Lung microvascular endothelial cell (primary cell): ENCODE measurements around the gene STK36. TPM values are rescaled to one million over a fixed set of nuclear protein-coding genes. Genes with fewer than 3 reads are reported as not detected.

ENCODE experiments used
- DNase-seq, 2 donors: peaks; one replicate each; pipeline versions ENCODE4 v3.0.0 to v3.0.0-alpha.2; 2010; ENCODE audit warnings: low read depth in 2 of 2
- total RNA-seq: library from RNA; depleted of rRNA; stranded (reverse); fragments of >200 nt; gene quantifications from 2 replicates; pipeline ENCODE4 v1.2.1, GENCODE V29; 2014

The STK36 gene
- total RNA-seq, 1 donor from 2014 or later: 6.9 TPM

- DNase-seq: no peak
Measured at GRCh38 chr2:218718058-218718457, 46.2 kb downstream of the STK36 start.

DNA sequence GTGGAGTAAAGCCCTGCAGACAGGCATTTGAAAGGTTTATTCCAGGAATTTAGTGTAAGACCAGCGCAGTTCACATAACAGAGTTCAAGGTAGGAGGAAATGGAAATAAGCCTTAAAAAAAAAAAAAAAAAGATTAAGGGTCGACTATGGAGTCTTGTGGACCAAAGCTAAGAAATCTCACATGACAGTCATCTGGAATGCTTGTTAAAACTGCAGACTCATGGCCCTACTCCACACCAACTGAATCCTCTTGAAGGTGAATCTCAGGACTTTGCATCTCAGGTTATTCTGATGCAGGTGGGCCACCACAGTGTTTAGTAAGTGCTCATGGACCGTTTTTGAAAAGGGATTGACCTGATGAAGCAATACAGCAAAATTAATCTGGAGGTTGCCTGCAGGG is 47.6 kb downstream of the STK36 start:
- DNase-seq: no peak

GRCh38 chr2:218720048-218721041 is 48.5 kb downstream of the STK36 start:
- no peak for DNase-seq

GRCh38 chr2:218721488-218721887 is 49.6 kb downstream of the STK36 start:
- no peak for DNase-seq

GRCh38 chr2:218721934-218722333 is 50.0 kb downstream of the STK36 start:
- DNase-seq: no peak

DNA sequence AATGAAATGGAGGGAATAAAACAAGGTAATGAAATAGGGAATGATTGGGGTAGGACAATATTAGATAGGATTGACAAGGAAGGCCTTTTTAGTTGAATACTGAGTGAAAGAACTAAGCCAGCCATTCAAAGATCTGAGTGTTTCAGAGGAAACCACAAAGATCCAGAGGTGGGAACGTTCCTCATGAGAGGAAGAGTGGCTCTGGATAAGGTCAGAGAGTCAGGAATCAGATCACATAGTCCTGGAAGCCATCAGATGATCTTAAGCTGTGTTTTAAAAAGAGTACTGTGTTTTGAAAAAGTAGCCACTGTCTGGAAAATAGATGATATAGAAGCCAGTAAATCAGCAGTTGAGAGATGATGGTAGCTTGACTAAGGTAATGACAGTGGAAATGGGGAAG is 50.5 kb downstream of the STK36 start:
- DNase-seq: peak in 1 of 2 donors; percentile 71

GRCh38 chr2:218722876-218723785 is 51.2 kb downstream of the STK36 start:
- no peak for DNase-seq

DNA sequence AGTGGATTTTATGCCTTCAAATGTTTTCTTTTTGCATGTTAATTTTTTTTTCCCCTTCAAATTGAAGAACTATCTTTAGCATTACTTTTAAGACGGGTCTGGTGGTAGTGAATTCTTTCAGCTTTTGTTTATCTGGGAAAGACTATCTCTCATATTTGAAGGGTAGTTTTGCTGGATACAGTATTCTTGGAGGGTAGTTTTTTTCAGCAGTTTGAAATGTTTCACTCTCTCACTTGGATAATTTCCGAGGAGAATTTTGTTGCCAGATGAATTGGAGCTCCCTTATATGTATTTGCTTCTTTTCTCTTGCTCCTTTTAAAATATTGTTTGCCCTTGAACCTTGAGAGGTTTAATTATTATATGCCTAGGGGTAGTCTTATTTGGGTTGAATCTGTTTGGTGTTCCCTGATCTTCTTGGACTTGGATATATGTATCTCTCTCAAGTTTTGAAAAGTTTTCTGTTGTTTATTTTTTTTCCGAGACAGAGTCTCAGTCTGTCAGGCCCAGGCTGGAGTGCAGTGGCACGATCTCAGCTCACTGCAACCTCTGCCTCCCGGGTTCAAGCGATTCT is 54.2 kb downstream of the STK36 start:
- no peak for DNase-seq

GRCh38 chr2:218727502-218728165 is 55.7 kb downstream of the STK36 start:
- DNase-seq: peak; percentile 34 to 50

- no peak for DNase-seq
Measured at GRCh38 chr2:218729640-218730039, 57.8 kb downstream of the STK36 start.

- no peak for DNase-seq
Measured at GRCh38 chr2:218732052-218732760, 60.3 kb downstream of the STK36 start.

DNA sequence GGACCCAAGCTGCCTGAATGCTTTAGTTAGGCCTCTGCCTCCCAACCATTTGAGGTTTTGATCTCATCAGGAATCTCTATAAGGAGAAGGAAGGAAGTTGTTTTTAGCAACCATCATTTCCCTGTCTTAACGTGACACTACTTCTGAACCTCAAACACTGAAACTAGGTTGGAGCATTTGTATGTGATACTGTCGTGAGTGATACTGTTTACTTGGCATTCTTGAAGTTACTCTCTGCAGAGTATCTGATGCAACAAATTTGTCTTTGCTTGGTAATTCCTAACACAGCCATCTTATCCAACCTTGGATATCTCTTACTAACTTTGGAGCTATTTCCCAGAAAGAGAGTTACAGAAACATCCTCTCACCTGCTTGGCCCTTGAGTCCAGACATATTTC is 60.9 kb downstream of the STK36 start:
- peak in 1 of 2 donors; percentile 11 for DNase-seq

- peak; percentile 52 to 67 for DNase-seq
Measured at GRCh38 chr2:218733171-218734021, 61.5 kb downstream of the STK36 start.

GRCh38 chr2:218734190-218734975 is 62.5 kb downstream of the STK36 start:
- peak in 1 of 2 donors; percentile 9 for DNase-seq

DNA sequence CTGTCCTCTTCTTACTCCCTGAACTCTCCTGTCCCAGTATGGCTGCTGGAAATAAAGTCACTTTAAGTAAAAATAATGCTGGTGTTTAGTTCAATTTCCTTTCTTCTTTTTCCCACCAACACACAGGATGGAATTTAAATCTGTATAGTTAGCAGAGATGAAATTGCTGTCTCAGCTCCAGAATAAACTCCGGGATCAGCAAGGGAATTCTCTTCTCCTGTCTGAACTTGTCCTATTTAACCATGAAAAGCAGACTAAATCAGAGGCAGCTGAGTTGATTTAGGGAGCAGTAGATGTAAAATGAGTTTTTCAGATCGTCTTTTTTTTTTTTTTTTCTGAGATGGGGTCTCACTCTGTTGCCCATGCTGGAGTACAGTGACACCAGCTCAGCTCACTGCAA is 64.6 kb downstream of the STK36 start:
- DNase-seq: no peak

DNA sequence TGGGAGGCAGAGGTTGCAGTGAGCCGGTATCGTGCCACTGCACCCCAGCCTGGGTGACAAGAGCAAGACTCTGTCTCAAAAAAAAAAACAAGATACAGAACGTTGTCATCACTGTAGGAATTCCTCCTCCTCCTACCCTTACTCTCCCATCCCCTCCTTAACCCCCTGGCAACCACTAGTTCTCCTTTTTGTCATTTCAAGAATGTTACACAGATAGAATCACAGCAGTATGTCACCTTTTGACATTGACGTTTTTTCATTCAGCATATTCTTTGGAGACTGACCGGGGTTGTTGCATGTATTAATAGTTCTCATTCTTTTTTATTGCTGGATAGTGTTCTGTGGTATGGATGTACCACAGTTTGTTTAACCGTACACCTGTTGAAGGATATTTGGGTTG is 71.2 kb downstream of the STK36 start:
- no peak for DNase-seq

GRCh38 chr2:218744615-218745014 is 72.7 kb downstream of the STK36 start:
- DNase-seq: peak in 1 of 2 donors; percentile 32

DNA sequence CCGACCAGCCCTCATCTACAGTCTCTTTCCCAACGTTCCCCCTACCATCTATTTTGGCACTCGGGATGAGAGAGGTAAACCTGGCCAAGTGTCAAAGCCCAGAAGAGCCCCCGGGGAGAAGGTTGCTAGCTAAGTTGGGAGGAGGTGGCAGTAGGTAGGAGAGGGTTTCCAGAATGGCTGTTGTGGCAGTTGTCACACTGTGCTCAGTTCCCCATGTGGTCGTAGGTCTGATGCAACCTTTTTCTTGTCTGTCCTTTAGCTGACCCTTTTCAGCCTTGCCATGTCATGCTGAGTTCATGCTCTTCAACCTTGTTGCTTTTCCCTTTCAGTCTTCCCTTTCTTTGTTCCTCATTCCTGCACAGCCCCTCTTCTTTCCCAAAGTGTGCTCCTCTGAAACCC is 73.3 kb downstream of the STK36 start:
- no peak for DNase-seq
